GM19468 (cell line): ENCODE results near the gene SLC38A8.

Source experiments
- ATAC-seq: cut with Tn5 transposase; IDR thresholded peaks from one replicate; pipeline ENCODE4 v1.9.1; 2021; ENCODE audit warnings: mild to moderate bottlenecking, moderate library complexity, moderate number of reproducible peaks; ENCODE audit not compliant: unreplicated experiment; ENCODE audit errors: extremely low read depth

Gene SLC38A8

DNA sequence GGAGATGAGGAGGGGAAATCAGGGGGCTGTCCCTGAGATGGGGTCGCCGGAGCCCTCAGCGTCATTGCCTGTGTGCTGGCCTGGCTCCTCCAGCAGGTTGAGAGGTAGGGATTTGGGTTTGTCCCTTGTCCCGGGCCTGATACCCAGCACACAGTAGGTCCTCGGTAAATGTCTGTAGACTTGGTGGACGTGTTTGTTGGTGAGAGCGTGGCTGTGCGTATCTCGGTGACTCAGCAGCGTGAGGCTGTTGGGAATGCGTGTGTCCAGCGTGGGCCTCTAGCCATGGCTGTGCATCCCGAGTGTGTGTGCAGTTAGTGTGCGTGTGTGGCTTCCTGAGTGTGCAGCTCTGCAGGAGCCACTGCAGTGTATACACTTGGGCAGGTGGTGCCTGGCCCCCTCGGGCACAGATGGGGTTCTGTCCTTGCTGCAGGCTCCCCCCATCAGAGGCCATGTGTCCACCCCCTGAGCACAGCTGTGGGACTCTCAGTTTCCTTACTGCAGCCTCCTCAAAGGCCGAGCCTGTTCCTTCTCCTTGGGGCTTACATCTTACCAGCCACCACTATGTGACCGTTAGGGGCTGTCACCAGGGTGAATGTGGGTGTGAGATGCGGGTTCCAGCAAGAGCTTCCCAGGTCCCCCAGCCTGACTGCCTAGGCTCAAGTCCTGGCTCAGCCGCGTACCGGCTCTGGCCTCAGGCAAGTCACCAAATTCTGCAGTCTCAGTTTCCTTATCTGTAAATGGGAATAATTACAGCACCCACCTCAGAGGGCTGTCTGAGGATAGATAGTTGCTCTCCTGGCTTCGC, 68.8 kb downstream of the SLC38A8 start:
- ATAC-seq = no peak

DNA sequence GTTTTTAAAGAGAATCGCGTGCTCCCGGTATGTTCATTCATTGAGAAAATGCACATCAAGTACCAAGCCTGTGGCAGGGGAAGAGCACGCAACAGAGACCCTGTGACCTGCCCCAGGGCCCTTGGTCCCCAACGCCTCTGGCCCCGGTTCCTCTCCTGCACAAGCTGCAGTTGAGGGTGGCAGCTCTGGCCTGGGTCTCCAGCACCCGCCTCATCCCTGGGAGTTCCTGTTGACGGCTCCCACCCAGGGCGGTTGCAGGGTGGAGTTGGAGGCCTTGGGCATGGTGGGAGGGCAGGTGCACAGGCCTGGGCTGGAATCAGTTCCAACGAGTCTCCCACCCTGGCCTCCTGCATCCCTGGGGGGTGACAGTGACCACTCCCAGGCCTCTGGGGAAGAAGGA, 69.5 kb downstream of the SLC38A8 start:
- ATAC-seq = no peak

DNA sequence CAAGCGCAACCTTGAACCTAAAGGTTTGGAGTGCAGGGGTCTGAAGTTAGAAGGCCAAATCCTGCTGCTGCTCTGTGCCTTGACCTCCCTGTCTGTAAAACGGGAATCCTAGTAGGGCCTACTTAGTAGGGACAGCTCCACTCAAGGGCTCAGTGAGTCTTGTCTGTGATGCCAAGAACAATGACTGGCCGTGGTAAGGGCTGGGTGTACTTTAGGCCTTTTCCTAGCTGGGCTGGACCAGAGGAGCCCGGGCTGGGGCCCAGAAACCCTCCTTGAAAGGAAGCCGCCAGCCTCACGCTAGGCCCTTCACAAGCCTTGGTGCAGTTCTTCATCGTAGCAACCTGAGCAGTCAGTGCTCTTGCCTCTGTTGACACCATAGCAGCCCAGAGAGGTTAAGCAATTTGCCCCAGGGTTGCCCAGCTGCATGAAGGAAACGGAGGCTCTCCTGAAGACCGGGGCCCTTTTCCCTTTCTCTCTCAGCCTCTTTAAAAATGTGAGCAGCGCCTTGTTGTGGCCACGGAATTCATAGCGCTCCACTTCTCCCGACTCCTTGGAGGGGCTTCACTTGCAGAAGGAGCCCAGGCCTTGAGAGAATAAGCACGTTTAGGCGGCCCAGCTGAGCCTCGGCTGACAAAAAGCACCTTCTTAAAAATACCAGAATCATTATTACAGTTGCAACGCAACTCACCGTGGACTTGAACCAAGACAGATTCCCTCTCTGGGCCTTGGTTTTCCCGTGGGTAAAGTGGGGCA, 70.2 kb downstream of the SLC38A8 start:
- no peak for ATAC-seq

DNA sequence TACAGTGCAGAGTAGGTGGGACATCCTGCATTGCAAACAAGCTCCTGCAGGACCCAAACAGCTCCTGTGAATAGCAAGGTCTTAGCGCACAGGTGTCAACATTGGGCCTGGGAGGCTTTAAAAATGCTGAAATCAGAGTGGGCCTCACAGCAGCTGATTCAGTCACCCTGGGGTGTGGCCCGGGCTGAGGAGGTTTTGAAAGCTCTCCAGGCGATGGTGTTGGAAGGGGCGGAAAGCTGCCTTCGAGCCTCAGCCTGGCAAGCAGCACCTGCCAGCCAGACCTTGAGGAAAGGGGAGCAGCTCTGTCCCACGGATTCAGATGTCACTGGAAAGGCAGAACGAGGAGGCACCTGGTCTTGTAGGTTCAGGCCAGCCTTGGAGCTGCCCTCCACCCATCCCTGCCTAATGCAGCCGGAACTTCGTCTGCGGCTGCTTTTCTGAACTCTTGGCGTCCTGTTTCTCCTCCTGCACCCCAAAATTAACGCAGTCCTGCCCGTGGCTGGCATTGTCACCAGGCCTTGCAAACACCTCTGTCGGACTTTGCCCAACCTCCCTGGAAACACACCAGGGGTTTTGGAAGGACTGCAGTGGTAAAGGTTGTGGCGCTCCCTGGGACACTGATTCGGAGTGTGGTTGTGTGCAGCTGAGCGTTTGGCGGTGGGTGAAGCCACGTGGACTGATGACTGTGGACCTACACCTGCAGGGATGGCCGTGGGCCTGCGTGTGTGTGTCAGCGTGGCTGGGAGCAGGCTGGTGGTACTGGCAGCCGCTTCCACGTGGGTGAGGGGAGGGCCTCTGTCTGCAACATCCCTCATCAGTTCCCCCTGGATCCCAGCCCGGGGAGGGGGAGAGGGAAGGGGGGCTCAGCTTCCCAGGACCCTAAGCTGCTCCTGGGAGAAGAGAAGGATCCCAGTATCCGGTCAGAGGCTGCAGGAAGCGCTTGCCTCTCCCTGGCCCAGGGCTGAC, 71.1 kb downstream of the SLC38A8 start:
- ATAC-seq = no peak

DNA sequence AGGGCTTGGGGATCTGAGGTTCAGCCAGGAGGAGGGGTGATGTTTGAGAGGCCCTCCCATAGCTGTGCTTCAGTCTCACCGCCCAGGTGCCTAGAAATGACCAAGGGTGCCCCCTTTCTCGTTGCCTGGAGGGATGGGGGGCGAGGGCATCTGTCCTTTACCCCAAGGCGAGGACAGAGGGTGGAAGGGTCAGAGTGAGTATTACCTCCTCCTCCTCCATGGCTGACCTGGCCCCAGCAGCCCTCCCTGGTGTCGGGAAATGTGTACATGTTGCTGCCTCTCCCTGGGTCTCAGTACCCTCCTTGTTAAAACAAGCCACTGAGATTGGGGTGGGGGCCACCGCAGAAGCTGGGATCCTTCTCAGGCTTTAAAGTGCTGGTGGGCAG, 72.2 kb downstream of the SLC38A8 start:
- ATAC-seq = no peak

DNA sequence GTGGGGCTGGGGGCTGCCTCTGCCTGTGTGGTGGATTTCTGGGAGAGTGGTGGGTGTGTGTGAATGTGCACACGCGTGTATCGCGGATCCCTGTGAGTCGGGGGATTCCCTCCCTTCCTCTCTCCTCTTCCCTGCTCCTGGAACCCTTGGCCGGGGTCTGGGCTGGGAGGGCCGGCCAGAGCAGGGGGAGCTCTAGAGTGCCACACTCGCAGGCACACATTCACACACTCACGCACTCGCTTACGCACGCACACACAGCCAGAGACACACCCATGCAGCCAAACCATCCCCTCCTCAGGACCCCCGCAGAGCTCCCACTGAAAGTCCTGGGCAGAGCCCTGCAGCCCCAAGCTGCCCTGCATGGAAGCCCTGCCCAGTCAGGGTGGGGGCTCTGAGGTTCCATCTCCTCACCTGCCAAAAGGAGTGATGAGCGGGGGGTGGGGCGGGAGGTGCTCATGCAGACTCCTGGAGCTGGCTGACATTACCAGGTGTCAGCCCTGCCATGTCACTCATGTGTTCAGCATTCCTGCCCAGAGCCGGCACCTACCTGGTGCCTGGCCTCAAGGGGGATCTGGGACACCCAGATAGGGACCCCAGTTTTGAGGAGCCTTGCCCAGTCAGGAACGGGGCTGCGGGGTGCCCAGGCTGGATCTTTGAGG, 72.7 kb downstream of the SLC38A8 start:
- ATAC-seq = no peak

DNA sequence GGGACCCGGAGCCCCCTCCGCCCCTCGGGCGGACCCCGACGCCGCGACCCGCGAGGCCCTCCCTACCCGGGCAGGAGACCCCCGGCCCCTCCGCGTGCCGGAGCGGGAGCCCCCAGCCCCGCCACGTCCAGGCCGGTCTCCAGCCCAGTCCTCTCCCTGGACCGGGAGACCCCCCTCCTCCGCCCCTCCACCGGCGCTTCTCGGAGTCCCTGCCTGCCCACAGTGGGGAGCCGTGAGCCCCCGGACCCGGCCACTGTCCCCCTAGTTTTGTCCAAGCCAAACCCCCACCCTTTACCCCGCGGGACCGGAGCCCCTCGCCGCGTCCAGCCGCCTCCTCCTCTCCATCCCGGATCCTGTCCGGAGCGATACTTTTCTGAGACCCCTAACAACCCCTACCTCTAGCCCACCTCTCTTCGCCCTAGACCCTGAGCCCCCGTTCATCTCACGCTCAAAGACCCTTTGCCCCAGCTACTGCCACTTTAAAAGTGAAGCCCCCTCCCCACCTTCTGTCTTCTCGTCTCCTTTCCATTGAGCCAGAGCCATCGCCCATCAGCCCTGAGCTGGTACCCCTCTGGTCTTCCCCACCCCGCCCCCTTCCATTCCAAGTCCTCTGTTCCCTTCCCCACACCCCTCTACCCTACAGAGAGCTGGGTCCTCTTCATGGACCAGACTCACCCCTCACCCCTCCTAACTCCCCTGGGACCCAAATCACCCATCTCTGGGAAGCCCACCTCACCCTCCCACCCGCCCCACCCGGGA, 73.5 kb downstream of the SLC38A8 start:
- ATAC-seq = no peak

DNA sequence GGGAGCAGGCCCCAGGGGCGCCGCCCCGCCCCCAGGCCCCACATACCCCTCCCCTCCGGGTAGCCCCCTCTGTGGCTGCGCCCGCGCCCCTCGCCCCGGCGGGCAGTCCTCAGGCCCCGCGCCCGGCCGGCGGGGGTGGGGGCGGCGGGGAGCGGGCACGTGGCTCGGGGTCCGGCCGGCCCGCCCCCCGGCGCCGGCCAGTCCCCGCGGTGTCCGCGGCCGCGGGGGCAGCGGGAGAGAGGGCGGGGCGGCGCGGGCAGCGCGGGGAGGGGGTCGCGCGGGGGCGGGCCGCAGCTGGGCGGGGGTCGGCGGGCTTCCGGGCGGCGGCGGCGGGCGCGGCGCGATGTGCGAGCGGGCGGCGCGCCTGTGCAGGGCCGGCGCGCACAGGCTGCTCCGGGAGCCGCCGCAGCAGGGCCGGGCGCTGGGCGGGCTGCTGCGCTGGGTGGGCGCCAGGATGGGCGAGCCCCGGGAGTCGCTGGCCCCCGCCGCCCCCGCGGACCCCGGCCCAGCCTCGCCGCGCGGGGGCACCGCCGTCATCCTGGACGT, 74.2 kb downstream of the SLC38A8 start:
- no peak for ATAC-seq

DNA sequence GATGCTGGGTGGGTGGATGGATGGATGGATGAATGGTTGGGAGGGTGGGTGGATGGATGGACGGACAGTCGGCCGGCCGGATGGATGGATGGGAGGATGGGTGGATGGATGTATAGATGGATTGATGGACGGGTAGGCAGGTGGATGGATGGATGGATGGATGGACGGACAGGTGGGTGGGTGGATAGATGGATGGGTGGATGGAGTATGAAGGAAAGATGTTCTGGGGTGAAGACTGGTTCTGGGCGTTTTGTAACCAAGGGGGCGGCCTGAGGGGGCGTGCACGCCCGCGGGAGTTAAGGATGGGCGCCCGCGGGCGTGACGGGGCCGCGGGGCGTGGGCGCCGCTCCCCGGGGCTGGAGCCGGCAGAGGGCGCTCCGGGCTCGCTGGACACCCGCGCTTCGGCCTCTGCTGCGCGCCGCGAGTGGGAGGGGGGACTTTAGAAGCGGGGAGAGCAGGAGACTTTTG, 74.7 kb downstream of the SLC38A8 start, which contains the start of gene NECAB2:
Gene NECAB2, plus strand, starts transcription at position 407 of the 468 bp plus-strand sequence. CDS start 405 bp downstream, outside the sequence.
- ATAC-seq = no peak

DNA sequence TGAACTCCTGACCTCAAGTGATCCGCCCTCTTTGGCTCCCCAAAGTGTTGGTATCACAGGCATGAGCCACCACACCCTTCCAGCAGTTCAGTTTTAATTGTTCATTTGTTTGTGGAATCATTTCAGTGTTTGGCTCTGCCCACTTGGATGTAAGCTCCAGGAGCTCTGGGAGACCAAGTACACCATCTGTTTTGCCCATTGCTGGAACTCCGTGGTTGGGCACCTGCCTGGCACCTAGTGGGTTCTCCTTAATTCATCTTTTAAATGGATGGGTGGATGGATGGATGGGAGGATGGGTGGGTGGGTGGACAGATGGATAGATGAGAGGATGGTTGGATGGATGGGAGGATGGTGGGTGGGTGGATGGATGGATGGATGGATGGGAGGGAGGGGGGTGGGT, 75.5 kb downstream of the SLC38A8 start:
- no peak for ATAC-seq

DNA sequence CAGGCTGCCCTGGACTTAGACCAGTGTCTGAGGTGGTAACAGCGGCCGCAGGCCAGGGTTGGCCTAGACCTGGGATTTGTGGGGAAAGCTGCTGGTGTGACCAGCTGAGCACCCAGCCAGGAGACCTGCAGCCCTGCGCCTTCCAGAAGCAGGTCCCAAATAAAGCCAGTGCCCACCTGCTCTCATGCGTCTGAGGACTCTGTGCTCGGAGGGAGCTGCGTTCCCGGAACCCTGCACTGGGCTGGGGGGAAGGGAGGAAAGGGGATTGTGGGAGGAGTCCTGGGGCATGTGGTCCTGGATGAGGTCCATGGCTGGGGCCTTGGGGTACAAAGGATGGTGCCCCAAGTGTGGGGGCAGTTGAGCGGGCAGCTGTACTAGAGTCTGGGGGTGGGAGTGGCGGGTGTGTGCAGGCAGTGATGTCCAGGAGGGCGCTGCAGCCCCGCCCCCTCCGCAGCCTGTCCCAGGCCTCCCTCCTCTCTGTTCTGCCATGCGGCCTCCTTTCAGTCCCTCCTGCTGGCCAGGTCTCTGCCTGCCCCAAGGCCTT, 76.4 kb downstream of the SLC38A8 start:
- no peak for ATAC-seq

DNA sequence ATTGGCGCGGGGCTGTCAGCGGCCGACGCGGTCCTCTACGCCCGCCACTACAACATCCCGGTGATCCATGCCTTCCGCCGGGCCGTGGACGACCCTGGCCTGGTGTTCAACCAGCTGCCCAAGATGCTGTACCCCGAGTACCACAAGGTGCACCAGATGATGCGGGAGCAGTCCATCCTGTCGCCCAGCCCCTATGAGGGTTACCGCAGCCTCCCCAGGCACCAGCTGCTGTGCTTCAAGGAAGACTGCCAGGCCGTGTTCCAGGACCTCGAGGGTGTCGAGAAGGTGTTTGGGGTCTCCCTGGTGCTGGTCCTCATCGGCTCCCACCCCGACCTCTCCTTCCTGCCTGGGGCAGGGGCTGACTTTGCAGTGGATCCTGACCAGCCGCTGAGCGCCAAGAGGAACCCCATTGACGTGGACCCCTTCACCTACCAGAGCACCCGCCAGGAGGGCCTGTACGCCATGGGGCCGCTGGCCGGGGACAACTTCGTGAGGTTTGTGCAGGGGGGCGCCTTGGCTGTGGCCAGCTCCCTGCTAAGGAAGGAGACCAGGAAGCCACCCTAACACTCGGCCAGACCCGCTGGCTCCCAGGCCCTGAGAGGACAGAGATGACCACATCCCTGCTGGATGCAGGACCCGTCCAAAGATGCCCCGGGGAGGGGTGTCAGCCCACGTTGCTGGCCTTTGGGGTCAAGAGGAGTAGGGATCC, 77.0 kb downstream of the SLC38A8 start:
- ATAC-seq = no peak

DNA sequence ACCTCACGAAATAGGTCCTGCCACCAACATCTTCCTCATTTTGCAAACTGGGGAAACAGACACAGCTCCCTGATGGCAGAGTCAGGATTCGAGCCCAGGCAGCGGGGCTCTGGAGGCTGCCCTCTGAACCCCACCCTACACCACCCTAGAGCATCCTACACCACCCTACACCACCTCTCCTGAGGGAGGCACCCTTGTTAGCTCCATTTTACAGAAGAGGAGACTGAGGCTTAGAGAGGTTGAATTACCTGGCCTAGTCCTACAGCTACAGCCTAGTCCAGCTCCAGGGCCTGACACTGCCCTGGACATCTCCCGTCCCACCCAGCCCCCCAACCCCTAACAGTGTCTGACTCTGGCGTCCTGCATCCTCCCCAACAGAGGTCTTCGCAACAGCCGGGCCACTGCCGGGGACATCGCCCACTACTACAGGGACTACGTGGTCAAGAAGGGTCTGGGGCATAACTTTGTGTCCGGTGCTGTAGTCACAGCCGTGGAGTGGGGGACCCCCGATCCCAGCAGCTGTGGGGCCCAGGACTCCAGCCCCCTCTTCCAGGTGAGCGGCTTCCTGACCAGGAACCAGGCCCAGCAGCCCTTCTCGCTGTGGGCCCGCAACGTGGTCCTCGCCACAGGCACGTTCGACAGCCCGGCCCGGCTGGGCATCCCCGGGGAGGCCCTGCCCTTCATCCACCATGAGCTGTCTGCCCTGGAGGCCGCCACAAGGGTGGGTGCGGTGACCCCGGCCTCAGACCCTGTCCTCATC, 77.7 kb downstream of the SLC38A8 start:
- ATAC-seq = no peak

DNA sequence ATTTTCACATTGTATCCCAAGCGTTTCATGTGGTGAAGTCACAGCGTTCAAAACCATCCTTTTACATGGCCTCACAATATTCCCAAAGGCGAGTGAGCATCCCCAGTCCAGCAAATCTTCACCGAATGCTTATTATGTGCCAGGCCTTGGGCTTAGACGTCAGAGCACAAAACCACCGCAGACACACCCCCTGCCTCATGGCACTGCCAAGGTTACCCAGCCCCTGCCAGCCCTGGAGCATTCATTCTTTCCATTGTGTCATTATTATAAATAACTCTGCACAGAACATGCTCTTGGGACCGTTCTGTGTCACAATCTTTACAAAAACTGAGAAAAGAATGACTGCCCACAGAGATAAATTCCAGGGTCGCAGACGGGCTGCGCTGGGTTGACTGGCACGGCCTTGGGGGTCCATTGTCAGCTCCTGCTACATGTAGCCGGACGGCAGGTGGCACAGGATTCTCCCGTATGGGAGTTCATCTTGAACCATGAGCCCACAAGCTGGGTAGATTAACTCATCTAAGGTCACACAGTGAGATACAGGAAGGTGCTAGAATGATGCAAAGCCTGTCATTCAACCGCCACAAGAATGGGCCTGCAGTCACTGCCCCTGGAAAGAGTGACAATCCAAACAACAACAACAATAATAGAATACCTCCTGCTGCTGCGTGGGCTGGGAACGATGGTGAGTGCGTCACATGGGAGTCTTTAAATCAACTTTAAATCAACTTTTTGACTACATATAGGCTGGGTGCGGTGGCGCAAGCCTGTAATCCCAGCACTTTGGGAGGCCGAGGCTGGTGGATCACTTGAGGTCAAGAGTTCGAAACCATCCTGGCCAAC, 79.1 kb downstream of the SLC38A8 start:
- ATAC-seq = no peak

DNA sequence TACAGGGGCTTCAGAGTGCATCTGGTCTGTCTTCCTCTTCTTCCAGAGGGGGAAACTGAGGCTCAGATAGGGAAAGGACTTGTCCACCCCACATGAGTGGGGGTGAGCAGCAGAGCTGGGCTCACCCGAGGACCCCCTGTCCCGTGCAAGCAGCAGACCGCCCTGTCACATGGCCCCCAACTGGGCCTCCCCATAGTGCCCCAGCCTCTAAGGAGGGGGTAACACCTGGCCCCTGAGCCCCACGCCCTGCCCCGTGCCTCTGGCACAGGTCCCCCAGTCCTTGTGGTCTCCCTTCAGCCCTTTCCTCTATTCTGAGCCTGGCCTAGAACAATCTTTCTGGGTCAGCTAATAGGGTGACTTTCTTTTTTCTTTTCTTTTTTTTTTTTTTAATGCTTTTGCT, 81.0 kb downstream of the SLC38A8 start:
- no peak for ATAC-seq

DNA sequence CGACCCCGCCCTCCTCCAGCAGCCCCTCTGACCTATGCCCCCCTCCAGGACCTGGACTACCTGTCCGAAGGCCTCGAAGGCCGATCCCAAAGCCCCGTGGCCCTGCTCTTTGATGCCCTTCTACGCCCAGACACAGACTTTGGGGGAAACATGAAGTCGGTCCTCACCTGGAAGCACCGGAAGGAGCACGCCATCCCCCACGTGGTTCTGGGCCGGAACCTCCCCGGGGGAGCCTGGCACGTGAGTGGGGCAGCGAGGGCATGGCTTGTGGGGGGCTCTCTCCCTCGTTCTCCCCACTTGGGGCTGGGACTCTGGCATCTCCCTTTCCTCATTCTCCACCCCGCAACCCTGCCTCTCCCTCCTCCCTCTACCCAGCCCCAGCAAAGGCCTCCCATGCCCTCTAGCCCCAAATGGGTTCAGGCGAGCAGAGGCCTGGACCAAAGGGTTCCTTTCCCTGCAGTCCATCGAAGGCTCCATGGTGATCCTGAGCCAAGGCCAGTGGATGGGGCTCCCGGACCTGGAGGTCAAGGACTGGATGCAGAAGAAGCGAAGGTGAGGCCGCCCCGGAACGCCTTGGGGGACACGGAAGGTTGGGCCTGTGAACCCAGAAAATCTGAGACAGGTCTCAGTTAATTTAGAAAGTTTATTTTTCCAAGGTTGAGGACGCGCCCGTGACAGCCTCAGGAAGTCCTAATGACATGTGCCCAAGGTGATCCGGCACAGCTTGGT, 81.9 kb downstream of the SLC38A8 start:
- no peak for ATAC-seq
